GM18951 (cell line): ENCODE data around the gene AADACL2.

Experiments used
- POLR2A ChIP-seq: IDR thresholded peaks from 4 replicates; pipeline ENCODE4 v1.6.1; 2011; ENCODE audit warnings: mild to moderate bottlenecking; ENCODE audit not compliant: insufficient read length, insufficient read depth; ENCODE audit errors: extremely low read depth
- in situ Hi-C: fragments of 300-500 bp; cut with MboI; formaldehyde crosslinking; loops from one replicate; pipeline ENCODE4 v1.12.0; 2022; ENCODE audit warnings: low sequenced_read_pairs, mixed read lengths, inconsistent platforms; ENCODE audit not compliant: unreplicated experiment

Gene AADACL2

GRCh38 chr3:151798466-151798865 is 64.7 kb downstream of the AADACL2 start:
- TF ChIP-seq POLR2A: no peak
- in situ Hi-C loops: no loop called here

DNA sequence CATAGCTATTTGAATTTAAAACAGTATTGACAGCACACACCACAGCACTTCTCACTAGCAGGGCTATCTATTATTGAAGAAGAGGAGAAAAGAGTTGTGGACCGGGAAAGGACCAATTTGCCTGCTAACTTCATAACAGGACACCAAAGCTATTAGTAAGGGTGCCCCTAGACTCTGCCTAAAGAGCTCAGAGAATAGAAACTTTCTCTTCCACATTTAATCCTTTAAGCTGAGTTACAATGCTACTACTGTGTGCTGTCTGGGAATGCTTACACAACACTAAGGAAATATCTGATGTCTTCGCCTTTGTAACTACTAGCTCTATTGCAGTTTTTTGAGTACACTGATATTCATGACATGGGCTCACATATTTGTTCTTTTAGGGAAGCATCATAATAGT is 66.7 kb downstream of the AADACL2 start:
- TF ChIP-seq POLR2A: no peak
- in situ Hi-C loops: no loop called here

DNA sequence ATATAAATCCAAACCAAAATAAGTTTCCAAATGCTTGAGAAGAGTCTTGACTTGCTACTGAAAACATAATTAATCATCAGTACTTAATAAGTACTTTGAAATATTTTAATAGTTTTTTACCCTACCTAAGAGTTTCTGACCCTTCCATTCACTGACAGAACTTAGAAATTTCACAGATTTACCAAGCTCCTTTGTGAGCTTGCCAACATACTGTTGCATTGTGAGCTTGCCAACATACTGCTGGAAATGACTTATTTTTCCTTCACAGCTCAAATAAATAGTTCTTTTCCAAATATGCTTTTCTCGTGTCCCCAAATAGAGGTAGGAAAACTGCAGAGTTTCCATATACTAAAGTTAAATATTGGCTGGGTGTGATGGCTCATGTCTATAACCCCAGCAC is 70.5 kb downstream of the AADACL2 start:
- in situ Hi-C loops: no loop called here
- TF ChIP-seq POLR2A: no peak

- in situ Hi-C loops: no loop called here
- no peak for TF ChIP-seq POLR2A
These were observed 73.1 kb downstream of the AADACL2 start for GRCh38 chr3:151806838-151807237.
